HL-60 (cell line): ENCODE data around the gene CPTP.

Experiments used
- POLR2AphosphoS5 ChIP-seq: IDR thresholded peaks from 2 replicates; pipeline ENCODE4 v1.6.1; 2012; ENCODE audit warnings: low read depth
- TF ChIP-seq, protein P1 (sequence below): IDR thresholded peaks from one replicate; pipeline ENCODE4 v1.5.1; 2011; ENCODE audit warnings: low read length, control low read depth, inconsistent platforms; ENCODE audit not compliant: insufficient read depth

DNA sequence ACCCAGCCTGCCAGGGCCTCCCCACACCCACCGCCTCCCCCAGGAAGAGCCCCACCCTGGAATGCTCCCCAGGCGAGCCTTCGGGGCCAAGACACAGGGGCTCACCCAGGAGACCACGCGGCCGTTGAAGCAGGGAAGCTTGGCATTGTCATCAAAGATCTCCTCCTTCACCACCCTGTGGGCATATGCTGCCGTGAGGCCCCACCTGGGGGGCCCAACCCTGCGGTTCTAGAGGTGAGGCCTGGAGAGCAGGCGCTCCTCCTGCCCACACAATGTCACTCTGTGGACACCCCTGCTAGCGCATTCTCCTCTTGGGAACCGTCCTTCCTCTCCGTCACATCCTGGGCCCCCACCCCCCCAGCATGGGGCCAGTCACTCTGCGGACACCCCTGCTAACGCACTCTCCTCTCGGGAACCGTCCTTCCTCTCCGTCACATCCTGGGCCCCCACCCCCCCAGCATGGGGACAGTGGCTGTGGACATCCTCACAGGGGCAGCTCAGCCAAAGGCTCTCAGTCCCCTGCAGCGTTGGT, 18.0 kb downstream of the CPTP start:
- TF ChIP-seq, protein P1, sequence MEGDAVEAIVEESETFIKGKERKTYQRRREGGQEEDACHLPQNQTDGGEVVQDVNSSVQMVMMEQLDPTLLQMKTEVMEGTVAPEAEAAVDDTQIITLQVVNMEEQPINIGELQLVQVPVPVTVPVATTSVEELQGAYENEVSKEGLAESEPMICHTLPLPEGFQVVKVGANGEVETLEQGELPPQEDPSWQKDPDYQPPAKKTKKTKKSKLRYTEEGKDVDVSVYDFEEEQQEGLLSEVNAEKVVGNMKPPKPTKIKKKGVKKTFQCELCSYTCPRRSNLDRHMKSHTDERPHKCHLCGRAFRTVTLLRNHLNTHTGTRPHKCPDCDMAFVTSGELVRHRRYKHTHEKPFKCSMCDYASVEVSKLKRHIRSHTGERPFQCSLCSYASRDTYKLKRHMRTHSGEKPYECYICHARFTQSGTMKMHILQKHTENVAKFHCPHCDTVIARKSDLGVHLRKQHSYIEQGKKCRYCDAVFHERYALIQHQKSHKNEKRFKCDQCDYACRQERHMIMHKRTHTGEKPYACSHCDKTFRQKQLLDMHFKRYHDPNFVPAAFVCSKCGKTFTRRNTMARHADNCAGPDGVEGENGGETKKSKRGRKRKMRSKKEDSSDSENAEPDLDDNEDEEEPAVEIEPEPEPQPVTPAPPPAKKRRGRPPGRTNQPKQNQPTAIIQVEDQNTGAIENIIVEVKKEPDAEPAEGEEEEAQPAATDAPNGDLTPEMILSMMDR, result no peak
- TF ChIP-seq POLR2AphosphoS5, result no peak
